ENCODE measurements around the gene LMX1A.

The LMX1A gene

GRCh38 chr1:165182975-165183374 is 173.5 kb downstream of the LMX1A start:
- no peak for DNase-seq
- TF ChIP-seq POLR2A (IDR thresholded peaks at IDR 0.05; ENCODE audit: low read length) (no peak), GATA1 (IDR thresholded peaks at IDR 0.05; ENCODE audit: low read depth, low read length) (no peak)

- no peak for DNase-seq
- no peak for TF ChIP-seq GATA1 (IDR thresholded peaks at IDR 0.05; ENCODE audit: low read depth, low read length)
- no peak for TF ChIP-seq POLR2A (IDR thresholded peaks at IDR 0.05; ENCODE audit: low read length)
Measured at GRCh38 chr1:165179306-165179705, 177.2 kb downstream of the LMX1A start.

- TF ChIP-seq POLR2A (IDR thresholded peaks at IDR 0.05; ENCODE audit: low read length), result no peak
- TF ChIP-seq GATA1 (IDR thresholded peaks at IDR 0.05; ENCODE audit: low read depth, low read length), result no peak
- no peak for DNase-seq
Measured at GRCh38 chr1:165174491-165174890, 182.0 kb downstream of the LMX1A start.

GRCh38 chr1:165173818-165174217 is 182.7 kb downstream of the LMX1A start:
- TF ChIP-seq POLR2A (IDR thresholded peaks at IDR 0.05; ENCODE audit: low read length), result no peak
- TF ChIP-seq GATA1 (IDR thresholded peaks at IDR 0.05; ENCODE audit: low read depth, low read length), result no peak
- DNase-seq, result no peak

GRCh38 chr1:165173409-165173808 is 183.1 kb downstream of the LMX1A start:
- TF ChIP-seq GATA1 (IDR thresholded peaks at IDR 0.05; ENCODE audit: low read depth, low read length) (no peak), POLR2A (IDR thresholded peaks at IDR 0.05; ENCODE audit: low read length) (no peak)
- no peak for DNase-seq

GRCh38 chr1:165172666-165173065 is 183.8 kb downstream of the LMX1A start:
- TF ChIP-seq GATA1 (IDR thresholded peaks at IDR 0.05; ENCODE audit: low read depth, low read length) (no peak), POLR2A (IDR thresholded peaks at IDR 0.05; ENCODE audit: low read length) (no peak)

GRCh38 chr1:165169729-165170128 is 186.8 kb downstream of the LMX1A start:
- DNase-seq, result no peak
- TF ChIP-seq GATA1 (IDR thresholded peaks at IDR 0.05; ENCODE audit: low read depth, low read length) (no peak), POLR2A (IDR thresholded peaks at IDR 0.05; ENCODE audit: low read length) (no peak)

More at GRCh38 chr1:165172666-165173065, 183.8 kb downstream of the LMX1A start:
- DNase-seq, result no peak

GRCh38 chr1:165169028-165169427 is 187.5 kb downstream of the LMX1A start:
- no peak for DNase-seq
- TF ChIP-seq GATA1 (IDR thresholded peaks at IDR 0.05; ENCODE audit: low read depth, low read length) (no peak), POLR2A (IDR thresholded peaks at IDR 0.05; ENCODE audit: low read length) (no peak)

GRCh38 chr1:165168467-165168866 is 188.0 kb downstream of the LMX1A start:
- no peak for DNase-seq
- TF ChIP-seq POLR2A (IDR thresholded peaks at IDR 0.05; ENCODE audit: low read length) (no peak), GATA1 (IDR thresholded peaks at IDR 0.05; ENCODE audit: low read depth, low read length) (no peak)

- no peak for TF ChIP-seq POLR2A (IDR thresholded peaks at IDR 0.05; ENCODE audit: low read length)
- no peak for TF ChIP-seq GATA1 (IDR thresholded peaks at IDR 0.05; ENCODE audit: low read depth, low read length)
- no peak for DNase-seq
Measured at GRCh38 chr1:165162671-165163241, 193.8 kb downstream of the LMX1A start.

GRCh38 chr1:165161130-165161529 is 195.4 kb downstream of the LMX1A start:
- TF ChIP-seq POLR2A (IDR thresholded peaks at IDR 0.05; ENCODE audit: low read length), result no peak
- no peak for TF ChIP-seq GATA1 (IDR thresholded peaks at IDR 0.05; ENCODE audit: low read depth, low read length)
- DNase-seq, result no peak

- TF ChIP-seq POLR2A (IDR thresholded peaks at IDR 0.05; ENCODE audit: low read length) (no peak), GATA1 (IDR thresholded peaks at IDR 0.05; ENCODE audit: low read depth, low read length) (no peak)
- no peak for DNase-seq
Measured at GRCh38 chr1:165153182-165153581, 203.3 kb downstream of the LMX1A start.

GRCh38 chr1:165152727-165153126 is 203.8 kb downstream of the LMX1A start:
- no peak for DNase-seq
- TF ChIP-seq POLR2A (IDR thresholded peaks at IDR 0.05; ENCODE audit: low read length), result no peak
- no peak for TF ChIP-seq GATA1 (IDR thresholded peaks at IDR 0.05; ENCODE audit: low read depth, low read length)

- no peak for DNase-seq
Measured at GRCh38 chr1:165152109-165152508, 204.4 kb downstream of the LMX1A start.

More at GRCh38 chr1:165152109-165152508, 204.4 kb downstream of the LMX1A start:
- no peak for TF ChIP-seq POLR2A (IDR thresholded peaks at IDR 0.05; ENCODE audit: low read length)
- no peak for TF ChIP-seq GATA1 (IDR thresholded peaks at IDR 0.05; ENCODE audit: low read depth, low read length)
